ENCODE measurements around the gene FAAP100. TPM values are rescaled to one million over a fixed set of nuclear protein-coding genes. Genes with fewer than 3 reads are reported as not detected.

The FAAP100 gene
- total and polyA plus RNA-seq, 9 donors, result 0.77 to 29.1 (median 25.0) TPM

GRCh38 chr17:81583589-81584342 lies 31.6 kb upstream of the FAAP100 start:
- no peaks in the 10 kb centered on the region for H3K36me3 ChIP-seq
- intact Hi-C loops (cut with DNase I), result no loop called here
- no peaks in the 10 kb centered on the region for H3K27me3 ChIP-seq
- no peaks in the 10 kb centered on the region for H3K4me1 ChIP-seq (ENCODE audit: insufficient read depth)
- H3K9me3 ChIP-seq, result no peaks in the 10 kb centered on the region
- WGBS, 3 donors, result 25 to 52% (median 34%) methylated on average over 6 of the region's 6 CpGs
- no peak overlapping the region for H3K27ac ChIP-seq
- no peak for DNase-seq
- H3K4me3 ChIP-seq, result no peak overlapping the region
- TF ChIP-seq POLR2A (IDR thresholded peaks at IDR 0.05), result no peak
- TF ChIP-seq EP300 (IDR thresholded peaks at IDR 0.05), result no peak
- TF ChIP-seq CTCF (IDR thresholded peaks at IDR 0.05), result no peak

GRCh38 chr17:81582749-81583148 lies 30.6 kb upstream of the FAAP100 start:
- H3K4me1 ChIP-seq (ENCODE audit: insufficient read depth), result no peaks in the 10 kb centered on the region
- no peaks in the 10 kb centered on the region for H3K27me3 ChIP-seq
- WGBS, 3 donors, result 64 to 73% (median 68%) methylated on average over 12 of the region's 12 CpGs
- peak in 1 of 5 donors; percentile 37 for DNase-seq
- H3K36me3 ChIP-seq, result no peaks in the 10 kb centered on the region
- H3K9me3 ChIP-seq, result no peaks in the 10 kb centered on the region
- intact Hi-C loops (cut with DNase I), result no loop called here
- TF ChIP-seq EP300 (IDR thresholded peaks at IDR 0.05) (no peak), CTCF (IDR thresholded peaks at IDR 0.05) (no peak), POLR2A (IDR thresholded peaks at IDR 0.05) (no peak)
- H3K4me3 ChIP-seq, result no peak overlapping the region
- no peak overlapping the region for H3K27ac ChIP-seq

GRCh38 chr17:81582341-81582740 lies 30.2 kb upstream of the FAAP100 start:
- 72 to 88% (median 72%) methylated on average over 5 of the region's 5 CpGs for WGBS, 3 donors
- no peaks in the 10 kb centered on the region for H3K9me3 ChIP-seq
- intact Hi-C loops (cut with DNase I), result no loop called here
- peaks cover 4% of the 10 kb centered on the region for H3K4me1 ChIP-seq (ENCODE audit: insufficient read depth)
- DNase-seq, result no peak
- H3K27me3 ChIP-seq, result no peaks in the 10 kb centered on the region
- no peak overlapping the region for H3K4me3 ChIP-seq
- no peak overlapping the region for H3K27ac ChIP-seq
- H3K36me3 ChIP-seq, result no peaks in the 10 kb centered on the region
- TF ChIP-seq POLR2A (IDR thresholded peaks at IDR 0.05) (no peak), EP300 (IDR thresholded peaks at IDR 0.05) (no peak), CTCF (IDR thresholded peaks at IDR 0.05) (no peak)

- WGBS, 3 donors, result 95 to 96% (median 96%) methylated on average over 8 of the region's 8 CpGs
- Histone ChIP-seq H3K36me3 (no peaks in the 10 kb centered on the region), H3K4me3 (no peak overlapping the region), H3K9me3 (no peaks in the 10 kb centered on the region), H3K27me3 (no peaks in the 10 kb centered on the region), H3K27ac (no peak overlapping the region), H3K4me1 (ENCODE audit: insufficient read depth) (peaks cover 10% of the 10 kb centered on the region)
- intact Hi-C loops (cut with DNase I), result no loop called here
- no peak for TF ChIP-seq POLR2A (IDR thresholded peaks at IDR 0.05)
- TF ChIP-seq CTCF (IDR thresholded peaks at IDR 0.05), result no peak
- TF ChIP-seq EP300 (IDR thresholded peaks at IDR 0.05), result no peak
- DNase-seq, result no peak
These were observed 29.6 kb upstream of the FAAP100 start for GRCh38 chr17:81581758-81582157.

All from ovary (tissue), 9 donors.